DOHH2 (cell line): ENCODE results near the gene CYP3A5.
"Not testable (repeated sequence)": the region's sequence is repeated elsewhere in the genome, so short reads cannot be mapped to it uniquely, and the experiment has no call there.

Experiments
- H3F3A ChIP-seq: fragments of 200-600 bp; sonication (generic), shearing (Covaris generic); 2 replicates; pipeline ENCODE4 v1.6.0; 2016; ENCODE audit warnings: antibody characterized with exemption, mild to moderate bottlenecking; ENCODE audit not compliant: control insufficient read depth, insufficient read depth
- H3K27ac ChIP-seq: fragments of 200-600 bp; sonication (generic); 2 replicates; pipeline ENCODE4 v1.5.1; 2014; ENCODE audit warnings: low read depth, mild to moderate bottlenecking, low read length, moderate library complexity
- H3K27me3 ChIP-seq: fragments of 200-600 bp; sonication (generic); 2 replicates; pipeline ENCODE4 v1.6.1; 2014; ENCODE audit warnings: mild to moderate bottlenecking, low read length, mixed read lengths; ENCODE audit not compliant: control insufficient read depth
- H3K36me3 ChIP-seq: fragments of 200-600 bp; sonication (generic); 2 replicates; pipeline ENCODE4 v1.6.1; 2014; ENCODE audit warnings: mild to moderate bottlenecking, low read length, moderate library complexity, mixed read lengths; ENCODE audit not compliant: control insufficient read depth
- H3K4me1 ChIP-seq: fragments of 200-600 bp; sonication (generic); 2 replicates; pipeline ENCODE4 v1.6.1; 2014; ENCODE audit warnings: mild to moderate bottlenecking, low read length, mixed read lengths; ENCODE audit not compliant: control insufficient read depth
- H3K4me2 ChIP-seq: fragments of 200-600 bp; sonication (generic); 2 replicates; pipeline ENCODE4 v1.6.0; 2014; ENCODE audit warnings: mild to moderate bottlenecking, low read length, moderate library complexity
- H3K4me3 ChIP-seq: fragments of 200-600 bp; sonication (generic); 2 replicates; pipeline ENCODE4 v1.5.1; 2014; ENCODE audit warnings: mild to moderate bottlenecking, low read length, mixed read lengths
- H3K79me2 ChIP-seq: fragments of 200-600 bp; sonication (generic); 2 replicates; pipeline ENCODE4 v1.6.1; 2014; ENCODE audit warnings: mild to moderate bottlenecking, low read length, mixed read lengths; ENCODE audit not compliant: control insufficient read depth
- H3K9me2 ChIP-seq: fragments of 200-600 bp; sonication (generic); replicated peaks from 2 replicates; pipeline ENCODE4 v1.6.1; 2014; ENCODE audit warnings: mild to moderate bottlenecking, low read length, mixed read lengths; ENCODE audit not compliant: control insufficient read depth
- H3K9me3 ChIP-seq: fragments of 200-600 bp; sonication (generic); 2 replicates; pipeline ENCODE4 v1.6.1; 2014; ENCODE audit warnings: antibody characterized with exemption, low read length, mixed read lengths; ENCODE audit not compliant: control insufficient read depth, insufficient read depth
- H4K20me1 ChIP-seq: fragments of 200-600 bp; sonication (generic); 2 replicates; pipeline ENCODE4 v1.6.0; 2014; ENCODE audit warnings: low read depth, mild to moderate bottlenecking, antibody characterized with exemption, low read length, moderate library complexity; ENCODE audit not compliant: control insufficient read depth, insufficient read depth
- CTCF ChIP-seq: fragments of 200-600 bp; sonication (generic); IDR thresholded peaks from one replicate; pipeline ENCODE4 v1.5.1; 2014; ENCODE audit warnings: antibody characterized with exemption, mild to moderate bottlenecking, low read depth, low read length; ENCODE audit not compliant: poor library complexity, severe bottlenecking
- EZH2phosphoT487 ChIP-seq: fragments of 200-600 bp; sonication (generic); IDR thresholded peaks from 2 replicates; pipeline ENCODE4 v1.6.1; 2017; ENCODE audit warnings: borderline replicate concordance, mild to moderate bottlenecking, antibody characterized with exemption, low read length, moderate library complexity, mixed read lengths

CYP3A5 gene

GRCh38 chr7:99693100-99693426 lies 13.3 kb upstream of the CYP3A5 start:
- no peak overlapping the region for H3K4me2 ChIP-seq
- H4K20me1 ChIP-seq = no peaks in the 10 kb centered on the region
- no peak overlapping the region for H3K4me3 ChIP-seq
- peaks cover 12% of the 10 kb centered on the region for H3K27me3 ChIP-seq
- H3K9me3 ChIP-seq = no peaks in the 10 kb centered on the region
- H3K4me1 ChIP-seq = no peaks in the 10 kb centered on the region
- no peaks in the 10 kb centered on the region for H3K9me2 ChIP-seq
- H3K36me3 ChIP-seq = no peaks in the 10 kb centered on the region
- no peak overlapping the region for H3K27ac ChIP-seq
- H3F3A ChIP-seq = no peaks in the 10 kb centered on the region
- no peak for TF ChIP-seq EZH2phosphoT487
- TF ChIP-seq CTCF = no peak
- no peaks in the 10 kb centered on the region for H3K79me2 ChIP-seq

GRCh38 chr7:99692563-99692962 lies 12.8 kb upstream of the CYP3A5 start:
- not testable (repeated sequence) for H3K36me3 ChIP-seq, H3K4me2 ChIP-seq
- H3K27me3 ChIP-seq = peaks cover 12% of the 10 kb centered on the region

GRCh38 chr7:99691658-99692057 lies 11.9 kb upstream of the CYP3A5 start:
- not testable (repeated sequence) for H3K4me2 ChIP-seq, H3K27me3 ChIP-seq, H4K20me1 ChIP-seq, H3K9me3 ChIP-seq, H3K4me1 ChIP-seq, H3K79me2 ChIP-seq, H3K4me3 ChIP-seq, H3K36me3 ChIP-seq, H3K27ac ChIP-seq, H3F3A ChIP-seq, H3K9me2 ChIP-seq

More at GRCh38 chr7:99692563-99692962, 12.8 kb upstream of the CYP3A5 start:
- H3F3A ChIP-seq, H4K20me1 ChIP-seq, H3K79me2 ChIP-seq, H3K4me1 ChIP-seq, H3K4me3 ChIP-seq, H3K9me3 ChIP-seq, H3K27ac ChIP-seq, H3K9me2 ChIP-seq: not testable (repeated sequence)

- H3K9me2 ChIP-seq, H3K79me2 ChIP-seq, H3F3A ChIP-seq, H3K27me3 ChIP-seq, H3K4me2 ChIP-seq, H3K4me3 ChIP-seq, H3K9me3 ChIP-seq, H3K27ac ChIP-seq, H3K36me3 ChIP-seq, H3K4me1 ChIP-seq, H4K20me1 ChIP-seq: not testable (repeated sequence)
Measured at GRCh38 chr7:99690918-99691317, 11.1 kb upstream of the CYP3A5 start.

- H3K36me3 ChIP-seq, H4K20me1 ChIP-seq, H3K4me1 ChIP-seq, H3K4me3 ChIP-seq, H3K4me2 ChIP-seq, H3K27ac ChIP-seq, H3K27me3 ChIP-seq, H3K79me2 ChIP-seq, H3K9me3 ChIP-seq, H3F3A ChIP-seq, H3K9me2 ChIP-seq: not testable (repeated sequence)
Measured at GRCh38 chr7:99685871-99686608, 6.2 kb upstream of the CYP3A5 start.
